Renal pelvis (tissue), 12 donors: ENCODE results near the gene DDTL. TPM values are rescaled to one million over a fixed set of nuclear protein-coding genes. Genes with fewer than 3 reads are reported as not detected.
"Not testable (repeated sequence)": the region's sequence is repeated elsewhere in the genome, so short reads cannot be mapped to it uniquely, and the experiment has no call there.

ENCODE experiments used
- DNase-seq: peaks from one replicate; pipeline ENCODE4 v3.0.0-alpha.2; 2013
- long read RNA-seq, 16 experiments: transcript quantifications; one replicate each; lab custom pipeline, GENCODE V29; 2026
- polyA plus RNA-seq, 3 donors: library from polyadenylated mRNA; unstranded; fragments of 120-200 nt; gene quantifications; one replicate each; pipeline ENCODE4 v1.2.1, GENCODE V29; 2013; ENCODE audit not compliant: insufficient read length in 3 of 3

DDTL gene
- 10 to 100 TPM in 2 of 3 donors, 1 to 10 TPM in 1; 6.4 to 13.1 (median 10.8) TPM for polyA plus RNA-seq
- long read RNA-seq, donor 1, partial matches to known transcripts: 46 of 467 reads
- long read RNA-seq, donor 1, other reads (novel, unspliced or antisense): 421 of 467 reads
- long read RNA-seq, donor 2, partial matches to known transcripts: 41 of 417 reads
- long read RNA-seq, donor 2, other reads (novel, unspliced or antisense): 374 of 417 reads
- long read RNA-seq, donor 3, partial matches to known transcripts: 27 of 252 reads
- long read RNA-seq, donor 3, other reads (novel, unspliced or antisense): 225 of 252 reads
- long read RNA-seq, donor 4, partial matches to known transcripts: 80 of 551 reads
- long read RNA-seq, donor 4, other reads (novel, unspliced or antisense): 470 of 551 reads
- long read RNA-seq, donor 5, partial matches to known transcripts: 52 of 200 reads
- long read RNA-seq, donor 5, other reads (novel, unspliced or antisense): 148 of 200 reads
- long read RNA-seq, donor 6: 0 reads
- long read RNA-seq, donor 7, partial matches to known transcripts: 132 of 471 reads
- long read RNA-seq, donor 7, other reads (novel, unspliced or antisense): 338 of 471 reads
- long read RNA-seq, donor 8, partial matches to known transcripts: 8 of 68 reads
- long read RNA-seq, donor 8, other reads (novel, unspliced or antisense): 60 of 68 reads
- long read RNA-seq, donor 9, partial matches to known transcripts: 99 of 417 reads
- long read RNA-seq, donor 9, other reads (novel, unspliced or antisense): 316 of 417 reads
- long read RNA-seq, donor 10, partial matches to known transcripts: 89 of 379 reads
- long read RNA-seq, donor 10, other reads (novel, unspliced or antisense): 289 of 379 reads
- long read RNA-seq, donor 11, partial matches to known transcripts: 276 of 276 reads
- long read RNA-seq, donor 11, other reads (novel, unspliced or antisense): 0 of 276 reads
- long read RNA-seq, donor 12: 0 reads
- long read RNA-seq, donor 13, partial matches to known transcripts: 17 of 17 reads
- long read RNA-seq, donor 13, other reads (novel, unspliced or antisense): 0 of 17 reads
- long read RNA-seq, donor 14, partial matches to known transcripts: 100 of 495 reads
- long read RNA-seq, donor 14, other reads (novel, unspliced or antisense): 395 of 495 reads
- long read RNA-seq, donor 15, partial matches to known transcripts: 90 of 636 reads
- long read RNA-seq, donor 15, other reads (novel, unspliced or antisense): 546 of 636 reads
- long read RNA-seq, donor 16, partial matches to known transcripts: 79 of 374 reads
- long read RNA-seq, donor 16, other reads (novel, unspliced or antisense): 295 of 374 reads

DNA sequence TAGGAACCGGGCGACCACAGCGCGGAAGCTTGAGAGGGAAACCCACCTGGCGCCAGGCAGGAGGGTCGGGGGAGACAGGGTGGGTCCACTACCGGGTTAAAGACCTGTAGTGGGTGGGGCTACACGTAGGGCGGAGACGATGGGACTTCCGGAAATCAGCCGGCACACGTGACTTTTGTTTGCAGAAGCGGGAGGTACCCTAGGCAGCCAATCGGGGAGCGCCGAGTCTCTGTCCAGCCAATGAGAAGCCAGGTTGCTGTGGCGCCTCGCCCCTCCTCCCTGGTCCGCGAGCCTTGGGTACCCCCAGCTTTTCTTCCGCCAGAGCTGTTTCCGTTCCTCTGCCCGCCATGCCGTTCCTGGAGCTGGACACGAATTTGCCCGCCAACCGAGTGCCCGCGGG lies at the start of gene DDTL:
Gene DDTL (plus strand): TSS at position 321 of the 400 bp plus-strand sequence. CDS start 27 bp downstream, at position 348.
- DNase-seq: not testable (repeated sequence)

DNA sequence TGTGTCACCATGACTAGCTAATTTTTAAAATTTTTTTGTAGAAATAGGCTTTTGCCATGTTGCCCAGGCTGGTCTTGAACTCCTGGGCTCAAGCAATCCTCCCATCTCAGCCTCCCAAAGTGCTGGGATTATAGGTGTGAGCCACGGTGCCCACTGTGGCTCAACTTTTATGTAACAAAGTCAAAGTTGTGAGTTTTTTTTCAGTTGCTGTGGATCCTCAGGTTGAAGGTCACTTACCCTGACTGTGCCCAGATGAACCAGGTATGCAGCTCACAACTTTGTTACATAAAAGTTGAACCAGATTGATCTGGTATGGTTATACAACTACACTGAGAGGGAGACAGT lies 46.4 kb upstream of the DDTL start:
- not testable (repeated sequence) for DNase-seq

DNA sequence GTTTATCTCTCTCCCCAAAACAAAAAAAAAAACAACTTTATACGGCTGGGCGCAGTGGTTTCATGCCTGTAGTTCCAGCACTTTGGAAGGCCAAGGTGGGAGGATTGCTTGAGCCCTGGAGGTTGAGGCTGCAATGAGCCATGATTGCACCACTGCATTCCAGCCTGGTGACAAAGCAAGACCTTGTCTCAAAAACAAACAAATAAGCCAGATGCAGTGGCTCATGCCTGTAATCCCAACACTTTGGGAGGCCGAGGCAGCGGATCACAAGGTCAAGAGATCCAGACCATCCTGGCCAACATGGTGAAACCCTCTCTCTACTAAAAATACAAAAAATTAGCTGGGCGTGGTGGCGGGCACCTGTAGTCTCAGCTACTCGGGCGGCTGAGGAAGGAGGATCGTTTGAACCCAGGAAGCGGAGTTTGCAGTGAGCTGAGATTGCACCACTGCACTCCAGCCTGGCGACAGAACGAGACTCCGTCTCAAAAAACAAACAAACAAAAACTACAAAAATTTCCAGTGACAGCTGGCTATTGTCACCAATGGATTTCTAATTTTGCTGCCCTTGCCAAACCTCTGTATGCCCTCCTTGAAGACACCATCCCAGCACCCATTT lies 45.0 kb upstream of the DDTL start:
- not testable (repeated sequence) for DNase-seq

GRCh38 chr22:23922921-23923320 lies 43.8 kb upstream of the DDTL start:
- no peak for DNase-seq

GRCh38 chr22:23925020-23925606 lies 41.6 kb upstream of the DDTL start:
- DNase-seq: no peak

GRCh38 chr22:23926561-23926960 lies 40.1 kb upstream of the DDTL start:
- no peak for DNase-seq

DNA sequence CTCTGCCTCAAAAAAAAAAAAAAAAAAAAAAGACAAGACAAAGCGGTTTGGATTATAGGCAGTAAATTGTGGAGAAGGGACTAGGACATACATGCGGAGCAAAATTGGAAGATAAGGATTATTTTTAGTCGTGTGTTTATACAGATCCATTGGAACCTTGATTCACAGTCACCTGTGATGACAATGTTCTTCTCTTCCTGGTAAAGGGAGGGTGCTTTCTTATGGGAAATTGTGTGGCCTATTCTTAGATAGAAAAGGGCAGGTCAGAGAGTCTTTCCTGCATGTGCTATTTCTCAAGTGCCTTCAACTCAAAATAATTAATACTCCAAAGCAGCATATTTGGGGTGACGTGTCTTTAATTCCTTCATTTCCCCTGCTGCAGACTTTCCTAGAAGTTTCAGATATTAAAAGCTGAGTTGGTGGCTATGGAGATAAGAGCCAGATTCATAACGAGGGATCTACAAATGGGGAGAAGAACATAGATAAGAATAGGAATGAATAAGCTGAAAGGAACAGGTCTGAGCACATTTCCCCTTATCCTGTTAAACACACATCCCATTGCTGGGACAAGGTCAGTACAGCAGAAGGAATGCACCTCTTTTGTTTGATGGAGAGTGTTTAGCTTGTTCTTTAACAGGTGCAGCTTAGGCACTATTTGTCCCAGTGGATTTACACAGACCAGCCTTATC lies 28.2 kb upstream of the DDTL start:
- DNase-seq: no peak

GRCh38 chr22:23939017-23939357 lies 27.7 kb upstream of the DDTL start:
- DNase-seq: no peak

GRCh38 chr22:23940166-23940565 lies 26.5 kb upstream of the DDTL start:
- not testable (repeated sequence) for DNase-seq

DNA sequence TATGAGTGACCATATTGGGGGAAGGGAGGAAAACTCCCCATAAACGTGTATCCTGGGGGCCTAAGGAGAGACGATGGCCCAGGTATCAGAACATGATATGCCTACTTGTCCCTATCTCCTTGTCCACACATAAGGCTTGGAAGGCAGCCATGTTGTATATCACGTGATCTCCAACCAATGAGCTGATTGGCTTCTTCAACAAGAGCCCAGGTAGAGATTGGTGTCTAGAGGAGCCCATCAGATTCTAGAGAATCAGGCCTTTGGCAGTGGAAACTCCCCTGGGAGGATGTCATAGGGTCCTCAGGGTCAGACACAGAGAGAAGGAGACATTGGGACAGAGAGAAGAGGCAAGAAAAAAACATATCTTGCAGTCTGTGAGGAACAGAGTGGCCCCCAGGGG lies 19.3 kb upstream of the DDTL start:
- not testable (repeated sequence) for DNase-seq

- DNase-seq: not testable (repeated sequence)
These were observed 16.9 kb upstream of the DDTL start for GRCh38 chr22:23949764-23950163.

DNA sequence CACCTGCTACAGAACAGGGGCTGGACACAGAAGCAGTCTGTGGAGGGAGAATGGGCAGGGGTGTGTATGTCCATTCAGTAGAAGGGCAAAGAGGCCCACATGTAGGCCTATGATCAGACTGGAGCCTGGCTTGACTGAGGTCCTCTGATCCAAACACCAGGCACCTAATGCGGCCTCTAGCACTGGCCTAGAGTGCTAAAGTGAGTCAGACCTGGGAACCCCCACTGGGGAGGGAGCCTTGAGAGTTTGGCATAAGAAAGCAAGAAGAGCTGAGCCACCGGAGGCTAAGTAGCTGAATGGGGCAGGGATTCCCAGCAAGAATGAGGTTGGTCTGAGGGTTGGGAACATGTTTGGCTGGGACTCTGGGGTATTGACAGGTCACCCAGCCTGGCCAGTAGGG lies 15.3 kb upstream of the DDTL start:
- DNase-seq: not testable (repeated sequence)

- not testable (repeated sequence) for DNase-seq
These were observed 13.8 kb upstream of the DDTL start for GRCh38 chr22:23952794-23953405.

- not testable (repeated sequence) for DNase-seq
These were observed 13.2 kb upstream of the DDTL start for GRCh38 chr22:23953485-23953884.

DNA sequence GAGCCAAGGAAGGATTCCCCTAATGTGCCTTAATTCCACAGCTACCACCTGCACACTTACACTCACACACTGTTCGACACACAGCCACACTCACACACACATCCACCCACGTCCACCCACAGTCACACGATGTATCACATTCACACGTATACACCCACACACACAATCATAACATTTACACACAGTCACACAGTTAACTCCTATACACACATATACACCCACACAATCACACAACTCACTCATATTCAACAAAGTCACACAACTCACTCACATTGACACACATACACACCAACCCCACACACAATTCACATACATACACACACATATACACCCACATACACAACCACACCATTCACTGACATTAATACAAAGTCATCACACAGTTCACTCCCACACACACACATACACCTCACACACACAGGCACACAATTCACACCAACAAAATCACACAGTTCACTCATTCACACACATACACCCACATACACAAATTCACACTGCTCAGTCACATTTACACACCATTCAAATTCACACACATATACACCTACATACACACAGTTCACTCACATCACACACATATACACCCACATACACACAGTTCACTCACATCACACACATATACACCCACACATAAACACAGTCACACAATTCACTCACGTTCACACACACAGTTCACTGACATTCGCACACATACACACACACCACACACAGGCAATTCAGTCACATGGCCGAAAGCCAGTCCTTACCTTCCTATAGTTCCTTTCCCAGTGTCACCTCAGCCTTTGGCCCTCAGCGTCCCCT lies 12.3 kb upstream of the DDTL start:
- not testable (repeated sequence) for DNase-seq

- not testable (repeated sequence) for DNase-seq
These were observed 11.7 kb upstream of the DDTL start for GRCh38 chr22:23954991-23955305.

DNA sequence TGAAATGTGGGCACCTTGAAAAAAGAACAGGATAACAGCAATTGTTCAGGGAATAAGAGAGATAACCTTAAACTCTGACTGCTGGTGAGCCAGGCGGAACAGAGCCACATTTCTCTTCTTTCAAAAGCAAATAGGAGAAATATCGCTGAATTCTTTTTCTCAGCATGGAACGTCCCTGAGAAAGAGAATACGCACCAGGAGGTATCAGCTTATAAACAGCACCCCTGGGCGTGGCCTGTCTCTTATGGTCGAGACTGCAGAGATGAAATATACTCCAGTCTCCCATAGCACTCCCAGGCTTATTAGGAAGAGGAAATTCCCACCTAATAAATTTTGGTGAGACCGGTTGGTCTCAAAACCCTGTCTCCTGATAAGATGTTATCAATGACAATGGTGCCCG lies 10.8 kb upstream of the DDTL start:
- not testable (repeated sequence) for DNase-seq

DNA sequence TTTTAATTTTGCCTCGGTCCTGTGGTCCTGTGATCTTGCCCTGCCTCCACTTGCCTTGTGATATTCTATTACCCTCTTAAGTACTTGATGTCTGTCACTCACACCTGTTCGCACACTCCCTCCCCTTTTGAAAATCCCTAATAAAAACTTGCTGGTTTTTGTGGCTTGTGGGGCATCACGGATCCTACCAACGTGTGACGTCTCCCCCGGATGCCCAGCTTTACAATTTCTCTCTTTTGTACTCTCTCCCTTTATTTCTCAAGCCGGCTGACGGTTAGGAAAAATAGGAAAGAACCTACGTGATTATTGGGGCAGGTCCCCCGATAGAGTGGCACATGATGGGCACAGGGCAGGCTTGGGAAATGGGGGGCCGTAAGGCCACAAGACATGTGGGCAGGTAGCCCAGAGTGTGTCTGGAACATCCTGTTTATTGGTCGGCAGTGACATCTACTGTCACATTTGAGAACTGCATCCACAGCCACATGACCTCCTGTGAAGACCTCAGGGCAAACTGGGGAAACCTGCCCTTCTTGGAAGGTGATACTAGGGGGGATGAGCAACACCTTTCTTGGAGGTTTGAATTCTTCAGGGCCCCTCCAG lies 10.3 kb upstream of the DDTL start:
- peak; percentile 73 for DNase-seq
